ENCODE measurements around the gene IP6K1. TPM values are rescaled to one million over a fixed set of nuclear protein-coding genes. Genes with fewer than 3 reads are reported as not detected.

The IP6K1 gene
- total RNA-seq, 1 donor from 2014 or later: 49.3 TPM

- Mint-ChIP-seq H3K27ac (no peak overlapping the region), H3K9me3 (no peaks in the 10 kb centered on the region), H3K27me3 (ENCODE audit: insufficient read depth) (no peaks in the 10 kb centered on the region), H3K4me1 (ENCODE audit: low read depth) (no peaks in the 10 kb centered on the region), H3K36me3 (ENCODE audit: low read depth) (peaks cover 13% of the 10 kb centered on the region), H3K4me3 (no peak overlapping the region)
- no peak for DNase-seq (ENCODE audit: low spot score)
- intact Hi-C loops (cut with micrococcal nuclease): no loop called here
These were observed 40.4 kb downstream of the IP6K1 start for GRCh38 chr3:49745986-49746385.

DNA sequence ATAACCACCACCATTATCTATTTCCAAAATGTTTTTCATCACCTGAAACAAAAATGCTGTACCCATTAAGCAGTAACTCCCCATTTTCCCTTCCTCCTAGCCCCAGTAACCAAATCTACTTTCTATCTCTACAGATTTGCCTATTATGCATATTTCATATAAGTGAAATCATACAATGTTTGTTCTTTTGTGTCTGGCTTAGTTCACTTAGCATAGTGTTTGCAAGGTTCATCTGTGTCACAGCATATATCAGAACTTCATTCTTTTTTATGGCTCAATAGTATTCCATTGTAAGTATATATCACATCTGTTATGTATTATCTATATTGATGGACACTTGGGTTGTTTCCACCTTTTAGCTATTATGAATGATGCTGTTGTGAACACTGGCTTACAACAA, 45.9 kb downstream of the IP6K1 start:
- Mint-ChIP-seq H3K9me3 (no peaks in the 10 kb centered on the region), H3K4me1 (ENCODE audit: low read depth) (no peaks in the 10 kb centered on the region), H3K4me3 (no peak overlapping the region), H3K27me3 (ENCODE audit: insufficient read depth) (no peaks in the 10 kb centered on the region), H3K27ac (no peak overlapping the region), H3K36me3 (ENCODE audit: low read depth) (peaks cover 29% of the 10 kb centered on the region)
- no peak for DNase-seq (ENCODE audit: low spot score)
- intact Hi-C loops (cut with micrococcal nuclease): no loop called here

DNA sequence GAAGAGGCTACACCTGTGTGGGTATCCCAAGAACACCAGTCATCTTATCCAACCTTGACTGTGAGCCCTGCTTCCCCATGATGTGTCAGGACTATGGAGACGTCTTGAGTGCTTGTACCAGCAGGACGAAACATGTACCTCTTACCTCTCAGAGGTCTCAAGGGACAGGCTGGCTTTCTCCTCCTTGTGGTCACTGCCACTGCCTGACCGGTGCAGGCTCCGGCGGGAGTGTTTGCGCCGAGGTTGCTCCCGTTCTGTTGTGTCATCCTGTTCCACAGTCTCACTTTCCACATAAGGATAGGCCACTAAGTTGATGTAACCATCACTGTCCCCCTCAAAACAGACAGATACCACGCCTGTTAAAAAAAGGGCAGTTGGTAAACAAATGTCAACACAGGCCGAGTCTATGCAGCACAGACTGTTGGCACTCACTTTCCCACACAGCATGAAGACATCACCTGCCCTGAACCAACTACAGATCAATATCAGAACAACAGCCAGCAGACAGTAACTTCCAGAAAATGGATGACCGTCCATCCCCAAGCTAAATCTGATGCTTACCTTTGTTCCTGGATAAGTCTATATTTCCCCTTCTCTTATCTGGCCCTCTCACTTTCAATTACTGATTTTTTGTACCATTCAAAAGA, 48.2 kb downstream of the IP6K1 start:
- no peak for DNase-seq (ENCODE audit: low spot score)
- Mint-ChIP-seq H3K9me3 (no peaks in the 10 kb centered on the region), H3K4me3 (no peak overlapping the region), H3K27ac (peak overlapping the region; percentile 32), H3K36me3 (ENCODE audit: low read depth) (peaks cover 23% of the 10 kb centered on the region), H3K27me3 (ENCODE audit: insufficient read depth) (no peaks in the 10 kb centered on the region), H3K4me1 (ENCODE audit: low read depth) (no peaks in the 10 kb centered on the region)
- intact Hi-C loops (cut with micrococcal nuclease): no loop called here

GRCh38 chr3:49734752-49735151, 51.6 kb downstream of the IP6K1 start:
- no peak for DNase-seq (ENCODE audit: low spot score)
- H3K9me3 Mint-ChIP-seq: no peaks in the 10 kb centered on the region

DNA sequence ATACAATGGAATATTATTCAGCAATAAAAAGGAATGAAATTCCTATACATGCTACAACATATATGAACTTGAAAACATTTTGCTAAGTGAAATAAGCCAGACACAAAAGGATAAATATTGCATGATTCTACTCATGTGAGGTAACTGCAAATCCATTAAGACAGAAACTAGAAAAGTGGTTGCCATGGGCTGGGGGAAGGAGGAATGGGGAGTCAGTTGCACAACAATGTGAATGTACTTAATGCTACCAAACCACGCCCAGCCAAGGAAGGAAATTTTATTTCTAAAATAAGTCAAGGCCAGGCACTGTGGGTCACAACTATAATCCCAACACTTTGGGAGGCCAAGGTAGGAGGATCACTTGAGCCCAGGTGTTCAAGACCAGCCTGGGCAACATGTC, 52.8 kb downstream of the IP6K1 start:
- Mint-ChIP-seq H3K36me3 (ENCODE audit: low read depth) (peaks cover 23% of the 10 kb centered on the region), H3K27ac (no peak overlapping the region), H3K9me3 (no peaks in the 10 kb centered on the region), H3K4me3 (no peak overlapping the region), H3K27me3 (ENCODE audit: insufficient read depth) (no peaks in the 10 kb centered on the region), H3K4me1 (ENCODE audit: low read depth) (no peaks in the 10 kb centered on the region)
- no peak for DNase-seq (ENCODE audit: low spot score)
- intact Hi-C loops (cut with micrococcal nuclease): no loop called here

More at GRCh38 chr3:49734752-49735151, 51.6 kb downstream of the IP6K1 start:
- Mint-ChIP-seq H3K27me3 (ENCODE audit: insufficient read depth) (no peaks in the 10 kb centered on the region), H3K4me1 (ENCODE audit: low read depth) (no peaks in the 10 kb centered on the region), H3K36me3 (ENCODE audit: low read depth) (peaks cover 26% of the 10 kb centered on the region), H3K4me3 (no peak overlapping the region), H3K27ac (no peak overlapping the region)
- intact Hi-C loops (cut with micrococcal nuclease): no loop called here

DNA sequence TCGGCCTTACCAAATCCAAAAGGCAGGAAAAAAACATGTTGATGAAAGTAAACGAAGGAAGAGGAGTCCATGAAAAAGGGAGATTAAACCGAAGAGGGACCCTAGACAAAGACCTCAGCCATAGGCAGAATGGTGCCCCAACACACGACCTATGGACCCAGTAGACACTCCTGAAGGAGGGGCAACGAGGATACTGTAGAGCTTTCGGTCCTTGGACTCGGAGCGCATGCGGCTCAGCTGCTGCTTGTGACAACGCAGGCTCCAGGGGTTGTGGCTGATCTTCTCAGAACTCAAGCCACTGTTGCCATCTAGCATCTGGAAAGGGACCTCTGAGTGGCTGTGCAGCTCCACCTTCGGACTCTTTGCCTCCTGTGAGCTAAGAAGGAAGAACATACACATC, 53.7 kb downstream of the IP6K1 start:
- Mint-ChIP-seq H3K9me3 (no peaks in the 10 kb centered on the region), H3K27me3 (ENCODE audit: insufficient read depth) (no peaks in the 10 kb centered on the region), H3K4me1 (ENCODE audit: low read depth) (no peaks in the 10 kb centered on the region), H3K4me3 (no peak overlapping the region), H3K27ac (no peak overlapping the region), H3K36me3 (ENCODE audit: low read depth) (peaks cover 16% of the 10 kb centered on the region)
- intact Hi-C loops (cut with micrococcal nuclease): no loop called here
- no peak for DNase-seq (ENCODE audit: low spot score)

DNA sequence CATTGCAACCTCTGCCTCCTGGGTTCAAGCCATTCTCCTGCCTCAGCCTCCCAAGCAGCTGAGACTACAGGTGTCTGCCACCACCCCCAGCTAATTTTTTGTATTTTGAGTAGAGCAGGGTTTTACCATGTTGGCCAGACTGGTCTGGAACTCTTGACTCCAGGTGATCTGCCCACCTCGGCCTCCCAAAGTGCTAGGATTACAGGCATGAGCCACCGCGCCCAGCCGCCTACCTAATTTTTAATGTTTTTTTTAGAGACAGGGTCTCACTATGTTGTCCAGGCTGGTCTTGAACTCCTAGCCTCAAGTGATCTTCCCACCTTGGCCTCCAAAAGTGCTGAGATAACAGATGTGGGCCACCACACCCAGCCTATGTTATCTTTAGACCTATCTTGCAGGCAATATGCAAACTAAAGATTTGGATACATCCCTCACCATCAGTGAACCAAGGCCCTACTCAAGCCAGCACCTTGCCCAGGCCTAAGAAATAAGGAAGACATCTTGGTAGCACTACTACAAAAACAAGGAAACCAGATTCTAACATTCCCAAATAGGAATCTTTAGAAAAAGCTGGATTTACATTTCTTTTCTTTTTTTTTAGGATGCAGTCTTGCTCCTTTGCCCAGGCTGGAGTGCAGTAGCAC, 56.3 kb downstream of the IP6K1 start:
- peaks cover 8% of the 10 kb centered on the region for H3K36me3 Mint-ChIP-seq (ENCODE audit: low read depth)
- H3K27me3 Mint-ChIP-seq (ENCODE audit: insufficient read depth): no peaks in the 10 kb centered on the region
- intact Hi-C loops (cut with micrococcal nuclease): no loop called here
- H3K4me3 Mint-ChIP-seq: no peak overlapping the region
- no peaks in the 10 kb centered on the region for H3K9me3 Mint-ChIP-seq
- no peak for DNase-seq (ENCODE audit: low spot score)
- no peak overlapping the region for H3K27ac Mint-ChIP-seq
- no peaks in the 10 kb centered on the region for H3K4me1 Mint-ChIP-seq (ENCODE audit: low read depth)

- peaks cover 9% of the 10 kb centered on the region for H3K4me1 Mint-ChIP-seq (ENCODE audit: low read depth)
- no peaks in the 10 kb centered on the region for H3K9me3 Mint-ChIP-seq
- no peak overlapping the region for H3K4me3 Mint-ChIP-seq
- DNase-seq (ENCODE audit: low spot score): no peak
- no peak overlapping the region for H3K27ac Mint-ChIP-seq
- H3K36me3 Mint-ChIP-seq (ENCODE audit: low read depth): peaks cover 6% of the 10 kb centered on the region
- no peaks in the 10 kb centered on the region for H3K27me3 Mint-ChIP-seq (ENCODE audit: insufficient read depth)
- intact Hi-C loops (cut with micrococcal nuclease): no loop called here
These were observed 58.4 kb downstream of the IP6K1 start for GRCh38 chr3:49727924-49728361.

- no peaks in the 10 kb centered on the region for H3K9me3 Mint-ChIP-seq
- H3K27me3 Mint-ChIP-seq (ENCODE audit: insufficient read depth): no peaks in the 10 kb centered on the region
- no peak overlapping the region for H3K27ac Mint-ChIP-seq
- peaks cover 15% of the 10 kb centered on the region for H3K4me1 Mint-ChIP-seq (ENCODE audit: low read depth)
- peaks cover 10% of the 10 kb centered on the region for H3K36me3 Mint-ChIP-seq (ENCODE audit: low read depth)
- intact Hi-C loops (cut with micrococcal nuclease): no loop called here
- H3K4me3 Mint-ChIP-seq: no peak overlapping the region
- DNase-seq (ENCODE audit: low spot score): no peak
These were observed 59.0 kb downstream of the IP6K1 start for GRCh38 chr3:49727154-49727923.

GRCh38 chr3:49725906-49726681, 60.2 kb downstream of the IP6K1 start:
- H3K27me3 Mint-ChIP-seq (ENCODE audit: insufficient read depth): no peaks in the 10 kb centered on the region
- intact Hi-C loops (cut with micrococcal nuclease): no loop called here
- no peak overlapping the region for H3K27ac Mint-ChIP-seq
- no peak overlapping the region for H3K4me3 Mint-ChIP-seq
- DNase-seq (ENCODE audit: low spot score): no peak
- H3K4me1 Mint-ChIP-seq (ENCODE audit: low read depth): peaks cover 18% of the 10 kb centered on the region
- H3K36me3 Mint-ChIP-seq (ENCODE audit: low read depth): peaks cover 11% of the 10 kb centered on the region
- H3K9me3 Mint-ChIP-seq: no peaks in the 10 kb centered on the region

GRCh38 chr3:49724586-49724985, 61.8 kb downstream of the IP6K1 start:
- Mint-ChIP-seq H3K27me3 (ENCODE audit: insufficient read depth) (no peaks in the 10 kb centered on the region), H3K27ac (peak overlapping the region; percentile 91), H3K4me1 (ENCODE audit: low read depth) (peaks cover 27% of the 10 kb centered on the region), H3K4me3 (peak overlapping the region; percentile 95), H3K36me3 (ENCODE audit: low read depth) (peaks cover 19% of the 10 kb centered on the region), H3K9me3 (no peaks in the 10 kb centered on the region)
- intact Hi-C loops (cut with micrococcal nuclease): loop anchor here (1.0 to 5.0 kb wide), 6 partner anchors 21 to 513 kb away; partner anchors contain the start of genes GNAI2, INKA1, IP6K1 and RBM6
- no peak for DNase-seq (ENCODE audit: low spot score)

- H3K36me3 Mint-ChIP-seq (ENCODE audit: low read depth): peaks cover 19% of the 10 kb centered on the region
These were observed 62.5 kb downstream of the IP6K1 start, which contains the start of gene GMPPB for GRCh38 chr3:49723628-49724551. Gene GMPPB (minus strand): TSS chr3:49723951. CDS start chr3:49723726, 225 bp downstream.

More at GRCh38 chr3:49723628-49724551, 62.5 kb downstream of the IP6K1 start, which contains the start of gene GMPPB:
- Mint-ChIP-seq H3K4me1 (ENCODE audit: low read depth) (peaks cover 34% of the 10 kb centered on the region), H3K27ac (peak within 1 kb of the TSS; percentile 95), H3K27me3 (ENCODE audit: insufficient read depth) (no peaks in the 10 kb centered on the region), H3K4me3 (peak within 1 kb of the TSS; percentile 95), H3K9me3 (no peaks in the 10 kb centered on the region)
- intact Hi-C loops (cut with micrococcal nuclease): loop anchor here (1.0 to 5.0 kb wide), 7 partner anchors 21 to 513 kb away; partner anchors contain the start of genes APEH, GNAI2, INKA1 and IP6K1
- peak; percentile 95 for DNase-seq (ENCODE audit: low spot score)
